ENCODE results near the gene ALS2.

The ALS2 gene

GRCh38 chr2:201754717-201755415 is 25.9 kb downstream of the ALS2 start:
- Histone ChIP-seq H3K4me3 (ENCODE audit: low read depth, low read length) (no peak overlapping the region), H3K27me3 (ENCODE audit: control insufficient read depth, insufficient read depth, low read length) (no peaks in the 10 kb centered on the region), H3K36me3 (ENCODE audit: control insufficient read depth, insufficient read depth, low read length) (peaks cover 36% of the 10 kb centered on the region), H3K9me3 (ENCODE audit: control insufficient read depth, insufficient read depth, low read length) (no peaks in the 10 kb centered on the region), H3K9ac (ENCODE audit: low read depth, low read length) (no peak overlapping the region), H3K27ac (ENCODE audit: low read depth, low read length) (no peak overlapping the region), H3K4me1 (ENCODE audit: control insufficient read depth, insufficient read depth, low read length) (no peaks in the 10 kb centered on the region)

- H3K4me3 ChIP-seq (ENCODE audit: low read depth, low read length) = no peak overlapping the region
- H3K27me3 ChIP-seq (ENCODE audit: control insufficient read depth, insufficient read depth, low read length) = no peaks in the 10 kb centered on the region
- H3K4me1 ChIP-seq (ENCODE audit: control insufficient read depth, insufficient read depth, low read length) = no peaks in the 10 kb centered on the region
- H3K36me3 ChIP-seq (ENCODE audit: control insufficient read depth, insufficient read depth, low read length) = peaks cover 43% of the 10 kb centered on the region
- no peak overlapping the region for H3K9ac ChIP-seq (ENCODE audit: low read depth, low read length)
- no peaks in the 10 kb centered on the region for H3K9me3 ChIP-seq (ENCODE audit: control insufficient read depth, insufficient read depth, low read length)
- H3K27ac ChIP-seq (ENCODE audit: low read depth, low read length) = no peak overlapping the region
Observed at GRCh38 chr2:201751566-201751965, 29.2 kb downstream of the ALS2 start.

GRCh38 chr2:201746551-201746950 is 34.2 kb downstream of the ALS2 start:
- H3K4me1 ChIP-seq (ENCODE audit: control insufficient read depth, insufficient read depth, low read length) = no peaks in the 10 kb centered on the region
- no peak overlapping the region for H3K4me3 ChIP-seq (ENCODE audit: low read depth, low read length)
- no peaks in the 10 kb centered on the region for H3K9me3 ChIP-seq (ENCODE audit: control insufficient read depth, insufficient read depth, low read length)
- H3K27me3 ChIP-seq (ENCODE audit: control insufficient read depth, insufficient read depth, low read length) = no peaks in the 10 kb centered on the region
- no peak overlapping the region for H3K9ac ChIP-seq (ENCODE audit: low read depth, low read length)
- no peak overlapping the region for H3K27ac ChIP-seq (ENCODE audit: low read depth, low read length)
- peaks cover 72% of the 10 kb centered on the region for H3K36me3 ChIP-seq (ENCODE audit: control insufficient read depth, insufficient read depth, low read length)

GRCh38 chr2:201735486-201735885 is 45.2 kb downstream of the ALS2 start:
- no peaks in the 10 kb centered on the region for H3K9me3 ChIP-seq (ENCODE audit: control insufficient read depth, insufficient read depth, low read length)

GRCh38 chr2:201734111-201734510 is 46.6 kb downstream of the ALS2 start:
- H3K9me3 ChIP-seq (ENCODE audit: control insufficient read depth, insufficient read depth, low read length) = no peaks in the 10 kb centered on the region
- peaks cover 7% of the 10 kb centered on the region; the same call in 1 of the 2 replicates for H3K4me1 ChIP-seq (ENCODE audit: control insufficient read depth, insufficient read depth, low read length)
- no peak overlapping the region for H3K9ac ChIP-seq (ENCODE audit: low read depth, low read length)
- no peaks in the 10 kb centered on the region for H3K27me3 ChIP-seq (ENCODE audit: control insufficient read depth, insufficient read depth, low read length)
- H3K4me3 ChIP-seq (ENCODE audit: low read depth, low read length) = no peak overlapping the region
- H3K27ac ChIP-seq (ENCODE audit: low read depth, low read length) = no peak overlapping the region
- peaks cover 54% of the 10 kb centered on the region for H3K36me3 ChIP-seq (ENCODE audit: control insufficient read depth, insufficient read depth, low read length)

More at GRCh38 chr2:201735486-201735885, 45.2 kb downstream of the ALS2 start:
- Histone ChIP-seq H3K4me1 (ENCODE audit: control insufficient read depth, insufficient read depth, low read length) (peaks cover 7% of the 10 kb centered on the region; the same call in 1 of the 2 replicates), H3K27me3 (ENCODE audit: control insufficient read depth, insufficient read depth, low read length) (no peaks in the 10 kb centered on the region), H3K36me3 (ENCODE audit: control insufficient read depth, insufficient read depth, low read length) (peaks cover 61% of the 10 kb centered on the region), H3K4me3 (ENCODE audit: low read depth, low read length) (no peak overlapping the region), H3K27ac (ENCODE audit: low read depth, low read length) (no peak overlapping the region), H3K9ac (ENCODE audit: low read depth, low read length) (no peak overlapping the region)

GRCh38 chr2:201733544-201733943 is 47.2 kb downstream of the ALS2 start:
- H3K27me3 ChIP-seq (ENCODE audit: control insufficient read depth, insufficient read depth, low read length) = no peaks in the 10 kb centered on the region
- no peak overlapping the region for H3K27ac ChIP-seq (ENCODE audit: low read depth, low read length)
- peaks cover 56% of the 10 kb centered on the region for H3K36me3 ChIP-seq (ENCODE audit: control insufficient read depth, insufficient read depth, low read length)
- H3K9me3 ChIP-seq (ENCODE audit: control insufficient read depth, insufficient read depth, low read length) = no peaks in the 10 kb centered on the region
- no peak overlapping the region for H3K4me3 ChIP-seq (ENCODE audit: low read depth, low read length)
- H3K4me1 ChIP-seq (ENCODE audit: control insufficient read depth, insufficient read depth, low read length) = peaks cover 7% of the 10 kb centered on the region; the same call in 1 of the 2 replicates
- no peak overlapping the region for H3K9ac ChIP-seq (ENCODE audit: low read depth, low read length)

GRCh38 chr2:201730651-201731285 is 50.0 kb downstream of the ALS2 start:
- Histone ChIP-seq H3K9me3 (ENCODE audit: control insufficient read depth, insufficient read depth, low read length) (no peaks in the 10 kb centered on the region), H3K27ac (ENCODE audit: low read depth, low read length) (no peak overlapping the region), H3K27me3 (ENCODE audit: control insufficient read depth, insufficient read depth, low read length) (no peaks in the 10 kb centered on the region), H3K36me3 (ENCODE audit: control insufficient read depth, insufficient read depth, low read length) (peaks cover 68% of the 10 kb centered on the region), H3K9ac (ENCODE audit: low read depth, low read length) (no peak overlapping the region), H3K4me1 (ENCODE audit: control insufficient read depth, insufficient read depth, low read length) (peaks cover 7% of the 10 kb centered on the region; the same call in 1 of the 2 replicates), H3K4me3 (ENCODE audit: low read depth, low read length) (no peak overlapping the region)

GRCh38 chr2:201715459-201715858 is 65.3 kb downstream of the ALS2 start:
- H3K27me3 ChIP-seq (ENCODE audit: control insufficient read depth, insufficient read depth, low read length) = no peaks in the 10 kb centered on the region
- no peaks in the 10 kb centered on the region for H3K9me3 ChIP-seq (ENCODE audit: control insufficient read depth, insufficient read depth, low read length)
- no peak overlapping the region for H3K9ac ChIP-seq (ENCODE audit: low read depth, low read length)
- H3K36me3 ChIP-seq (ENCODE audit: control insufficient read depth, insufficient read depth, low read length) = peaks cover 55% of the 10 kb centered on the region
- no peaks in the 10 kb centered on the region for H3K4me1 ChIP-seq (ENCODE audit: control insufficient read depth, insufficient read depth, low read length)
- no peak overlapping the region for H3K4me3 ChIP-seq (ENCODE audit: low read depth, low read length)
- H3K27ac ChIP-seq (ENCODE audit: low read depth, low read length) = no peak overlapping the region

GRCh38 chr2:201712726-201713125 is 68.0 kb downstream of the ALS2 start:
- H3K36me3 ChIP-seq (ENCODE audit: control insufficient read depth, insufficient read depth, low read length) = peaks cover 81% of the 10 kb centered on the region
- no peaks in the 10 kb centered on the region for H3K4me1 ChIP-seq (ENCODE audit: control insufficient read depth, insufficient read depth, low read length)
- no peaks in the 10 kb centered on the region for H3K27me3 ChIP-seq (ENCODE audit: control insufficient read depth, insufficient read depth, low read length)
- H3K9me3 ChIP-seq (ENCODE audit: control insufficient read depth, insufficient read depth, low read length) = no peaks in the 10 kb centered on the region
- no peak overlapping the region for H3K9ac ChIP-seq (ENCODE audit: low read depth, low read length)
- no peak overlapping the region for H3K4me3 ChIP-seq (ENCODE audit: low read depth, low read length)
- H3K27ac ChIP-seq (ENCODE audit: low read depth, low read length) = no peak overlapping the region

GRCh38 chr2:201709747-201710146 is 71.0 kb downstream of the ALS2 start:
- H3K9me3 ChIP-seq (ENCODE audit: control insufficient read depth, insufficient read depth, low read length) = no peaks in the 10 kb centered on the region
- no peak overlapping the region for H3K27ac ChIP-seq (ENCODE audit: low read depth, low read length)
- H3K4me1 ChIP-seq (ENCODE audit: control insufficient read depth, insufficient read depth, low read length) = no peaks in the 10 kb centered on the region
- H3K4me3 ChIP-seq (ENCODE audit: low read depth, low read length) = no peak overlapping the region
- no peak overlapping the region for H3K9ac ChIP-seq (ENCODE audit: low read depth, low read length)
- H3K36me3 ChIP-seq (ENCODE audit: control insufficient read depth, insufficient read depth, low read length) = peaks cover 92% of the 10 kb centered on the region
- H3K27me3 ChIP-seq (ENCODE audit: control insufficient read depth, insufficient read depth, low read length) = no peaks in the 10 kb centered on the region

- Histone ChIP-seq H3K27me3 (ENCODE audit: control insufficient read depth, insufficient read depth, low read length) (no peaks in the 10 kb centered on the region), H3K4me1 (ENCODE audit: control insufficient read depth, insufficient read depth, low read length) (no peaks in the 10 kb centered on the region), H3K9me3 (ENCODE audit: control insufficient read depth, insufficient read depth, low read length) (no peaks in the 10 kb centered on the region), H3K9ac (ENCODE audit: low read depth, low read length) (no peak overlapping the region), H3K4me3 (ENCODE audit: low read depth, low read length) (no peak overlapping the region), H3K36me3 (ENCODE audit: control insufficient read depth, insufficient read depth, low read length) (peaks cover 92% of the 10 kb centered on the region), H3K27ac (ENCODE audit: low read depth, low read length) (no peak overlapping the region)
Observed at GRCh38 chr2:201709049-201709448, 71.7 kb downstream of the ALS2 start.

Data from HUES48 (cell line).